GM12878 (cell line): ENCODE measurements around the gene PAXX. TPM values are rescaled to one million over a fixed set of nuclear protein-coding genes. Genes with fewer than 3 reads are reported as not detected.

Experiments
- ATAC-seq: fragments of 200-7000 bp; cut with Tn5 transposase; 3 replicates; pipeline ENCODE4 v1.9.1; 2020; ENCODE audit warnings: mild to moderate bottlenecking, moderate library complexity
- BruUV-seq: library from RNA; stranded (reverse); fragments of 400-500 nt; replicated peaks from 2 replicates; lab custom pipeline; 2021; lab: Mats Ljungman, UMichigan
- CTCF ChIA-PET: fragments of 300-600 bp; sonication (Branson Sonifier 250); formaldehyde crosslinking; extraction: SDS; loops from one replicate; lab custom pipeline; 2021; ENCODE audit warnings: inconsistent platforms; lab: Yijun Ruan, JAX
- POLR2A ChIA-PET: fragments of 350-600 bp; formaldehyde crosslinking; extraction: SDS; loops from one replicate; lab custom pipeline; 2021; ENCODE audit warnings: inconsistent platforms; lab: Charles Lee
- RAD21 ChIA-PET: fragments of 300-600 bp; sonication (Branson Sonifier 250); formaldehyde crosslinking; loops from one replicate; lab custom pipeline; 2023; ENCODE audit warnings: antibody characterized with exemption; ENCODE audit not compliant: unreplicated experiment; lab: Charles Lee
- SMC1A ChIA-PET: fragments of 300-600 bp; sonication (Branson Sonifier 250); formaldehyde crosslinking; loops from one replicate; lab custom pipeline; 2023; ENCODE audit not compliant: unreplicated experiment, uncharacterized antibody; lab: Charles Lee
- DNase-seq: peaks from one replicate; pipeline ENCODE4 v3.0.0-alpha.2; 2011; ENCODE audit warnings: low read depth, low spot score
- FAIRE-seq: peaks from 3 replicates; lab custom pipeline; 2011; peaks lifted over from hg19 to GRCh38; lab: Jason Lieb, UNC
- H2AFZ ChIP-seq: 2 replicates; pipeline ENCODE4 v1.6.0; 2011; ENCODE audit warnings: low read depth, low read length, control low read depth; ENCODE audit not compliant: control insufficient read depth
- H3K27ac ChIP-seq: 2 replicates; pipeline ENCODE4 v1.5.1; 2011; ENCODE audit warnings: control low read depth; ENCODE audit not compliant: control insufficient read depth, insufficient read depth
- H3K27me3 ChIP-seq, 2 experiments: replicated peaks in 1 of 2; 2 replicates each; pipeline versions ENCODE4 v1.6.0 to v1.6.1; 2011; ENCODE audit warnings: low read length in 1 of 2; ENCODE audit not compliant: control insufficient read depth in 2 of 2, insufficient read depth in 2 of 2
- H3K36me3 ChIP-seq, 2 experiments: 2 replicates each; pipeline ENCODE4 v1.5.1; 2011; ENCODE audit warnings: low read length in 1 of 2; ENCODE audit not compliant: control insufficient read depth in 2 of 2, insufficient read depth in 2 of 2
- H3K4me1 ChIP-seq: 2 replicates; pipeline ENCODE4 v1.6.1; 2011; ENCODE audit warnings: mild to moderate bottlenecking, low read length, moderate library complexity, mixed read lengths; ENCODE audit not compliant: control insufficient read depth, insufficient read depth
- H3K4me2 ChIP-seq: 2 replicates; pipeline ENCODE4 v1.6.0; 2011; ENCODE audit warnings: control low read depth; ENCODE audit not compliant: control insufficient read depth, insufficient read depth
- H3K4me3 ChIP-seq: fragments of 200-600 bp; sonication (generic); 2 replicates; pipeline ENCODE4 v1.5.1; 2016
- H3K79me2 ChIP-seq: 2 replicates; pipeline ENCODE4 v1.6.0; 2011; ENCODE audit warnings: low read length; ENCODE audit not compliant: control insufficient read depth, insufficient read depth
- H3K9ac ChIP-seq: 2 replicates; pipeline ENCODE4 v1.8.0; 2011; ENCODE audit warnings: low read length, control low read depth, mixed read lengths; ENCODE audit not compliant: control insufficient read depth, insufficient read depth
- H3K9me3 ChIP-seq: replicated peaks from 3 replicates; pipeline ENCODE4 v1.5.1; 2011; ENCODE audit warnings: mild to moderate bottlenecking, low read length; ENCODE audit not compliant: control insufficient read depth, insufficient read depth
- H4K20me1 ChIP-seq: 2 replicates; pipeline ENCODE4 v1.6.0; 2011; ENCODE audit not compliant: control insufficient read depth, insufficient read depth
- NR2F1 ChIP-seq: fragments of 450-650 bp; conservative IDR thresholded peaks from 2 replicates; pipeline ENCODE4 v1.6.1; 2017; ENCODE audit warnings: mild to moderate bottlenecking
- ZSCAN29 ChIP-seq: fragments of 450-650 bp; IDR thresholded peaks from 2 replicates; pipeline ENCODE4 v1.6.1; 2017; ENCODE audit warnings: mild to moderate bottlenecking, moderate library complexity
- WGBS: methylation state at CpG from one replicate; pipeline ENCODE4 v1.1.6; 2016; ENCODE audit warnings: low lambda C conversion rate; ENCODE audit not compliant: insufficient replicate concordance, insufficient coverage; ENCODE audit errors: missing lambda C conversion rate; 5-methylcytosine and 5-hydroxymethylcytosine counted together
- in situ Hi-C: fragments of 300-500 bp; cut with MboI; formaldehyde crosslinking; loops from 9 replicates; pipeline ENCODE4 v1.14.3; 2018; ENCODE audit warnings: mixed read lengths
- intact Hi-C: fragments of 100-400 bp; cut with micrococcal nuclease; formaldehyde crosslinking; loops from one replicate; pipeline ENCODE4 v1.14.2; 2022; ENCODE audit not compliant: unreplicated experiment
- polyA plus RNA-seq, 11 experiments: library from polyadenylated mRNA; depleted of rRNA in 4 of 11; unstranded in 6 of 11; stranded (reverse) in 5 of 11; fragments of >200 nt; fragmentation: Nextera tagmentation in 4 of 11; fragmentation: Illumina TruSeq in 1 of 11; extraction: Ambion mirVana in 4 of 11; extraction: Trizol in 1 of 11; gene quantifications; 1 replicate in 1 of 11; 2 replicates in 10 of 11; pipeline versions ENCODE4 v1.2.1 to v1.2.3, GENCODE V29; 2011 to 2016; ENCODE audit warnings: inconsistent platforms in 2 of 11, missing spikeins in 2 of 11, low read depth in 1 of 11
- total RNA-seq, 4 experiments: library from RNA; depleted of rRNA in 3 of 4; stranded (reverse); fragments of >200 nt in 3 of 4; fragmentation: Illumina TruSeq in 1 of 4; extraction: Trizol in 1 of 4; gene quantifications; 2 replicates each; pipeline versions ENCODE4 v1.2.1 to v1.2.3, GENCODE V29; 2013 to 2021
- TF ChIP-seq, protein P1 (sequence below): fragments of 150-350 bp; IDR thresholded peaks from 2 replicates; pipeline ENCODE4 v1.6.1; 2014; ENCODE audit warnings: mild to moderate bottlenecking, low read depth, low read length

The PAXX gene
- total and polyA plus RNA-seq, 10 of the 15 experiments (the other 5 are each of a cell fraction or from before 2014, with no cell fraction given), result 0.18 to 60.6 (median 29.5) TPM

DNA sequence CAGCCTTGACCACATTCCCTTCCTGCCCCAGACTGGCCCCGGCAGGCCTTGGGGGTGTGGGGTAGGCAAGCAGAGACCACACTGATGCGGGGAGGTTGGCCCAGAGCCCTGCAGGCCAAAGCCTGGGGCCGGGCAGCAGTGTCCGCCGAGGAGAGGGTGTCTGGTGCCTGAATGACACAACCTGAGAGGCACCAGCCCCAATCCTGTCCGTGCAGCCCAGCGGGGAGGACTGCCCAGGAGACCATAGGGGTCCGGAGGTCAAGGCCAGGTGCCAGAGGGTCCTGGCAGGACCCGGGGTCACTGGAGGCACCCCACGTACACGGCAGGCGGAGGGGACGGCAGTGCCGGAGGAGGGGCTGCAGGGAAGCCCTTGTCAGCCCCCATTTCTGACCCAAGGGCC, 20.5 kb upstream of the PAXX start:
- WGBS, result 15% methylated on average over 14 of the region's 14 CpGs
- in situ Hi-C loops (no loop called here), intact Hi-C loops (no loop called here)
- H3K79me2 ChIP-seq, result no peaks in the 10 kb centered on the region
- no peak for DNase-seq
- ChIA-PET SMC1A (no interaction called here), POLR2A (no interaction called here), CTCF (interaction anchor here (2.0 kb wide), 1 partner anchor 58 kb away, joined by 5 read pairs; no protein-coding TSS in a partner anchor), RAD21 (no interaction called here)
- H3K27ac ChIP-seq, result no peak overlapping the region
- no peaks in the 10 kb centered on the region for H3K36me3 ChIP-seq
- TF ChIP-seq ZSCAN29, result no peak
- H3K9me3 ChIP-seq, result no peaks in the 10 kb centered on the region
- H3K4me3 ChIP-seq, result no peak overlapping the region
- no peaks in the 10 kb centered on the region for H3K4me1 ChIP-seq
- FAIRE-seq, result no peak
- no peak overlapping the region for H2AFZ ChIP-seq
- no peak overlapping the region for H3K4me2 ChIP-seq
- no peaks in the 10 kb centered on the region; a peak in 1 of 4 replicates for H3K27me3 ChIP-seq
- H3K9ac ChIP-seq, result no peak overlapping the region
- BruUV-seq, result no TSS peak
- no peaks in the 10 kb centered on the region for H4K20me1 ChIP-seq
- no peak for ATAC-seq

DNA sequence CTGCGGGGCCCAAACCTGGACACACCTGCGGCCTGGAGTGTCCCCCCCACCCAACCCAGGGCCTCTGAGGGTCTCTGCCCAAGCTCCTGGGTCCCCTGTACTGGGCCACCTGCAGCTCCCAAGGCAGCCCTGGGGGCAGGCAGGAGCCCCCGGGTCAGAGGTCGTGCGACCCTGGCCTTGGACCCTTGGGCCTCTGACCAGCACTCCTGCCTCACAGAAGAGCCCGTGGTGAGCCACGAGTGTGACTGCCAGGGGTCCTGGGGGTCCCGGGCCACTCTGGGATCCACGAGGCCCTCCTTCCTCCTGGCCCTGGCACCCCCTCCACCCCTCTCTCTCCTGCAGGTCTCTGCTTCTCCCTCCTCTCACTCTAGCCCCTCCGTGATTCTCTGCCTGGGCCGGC, 19.9 kb upstream of the PAXX start:
- 49% methylated on average over 11 of the region's 11 CpGs for WGBS
- Histone ChIP-seq H3K9me3 (no peaks in the 10 kb centered on the region), H3K4me2 (no peak overlapping the region), H3K27me3 (no peaks in the 10 kb centered on the region; a peak in 1 of 4 replicates), H3K79me2 (no peaks in the 10 kb centered on the region), H2AFZ (no peak overlapping the region), H3K9ac (no peak overlapping the region), H3K36me3 (no peaks in the 10 kb centered on the region), H3K4me1 (no peaks in the 10 kb centered on the region), H4K20me1 (no peaks in the 10 kb centered on the region), H3K4me3 (no peak overlapping the region), H3K27ac (no peak overlapping the region)
- RAD21 ChIA-PET, result no interaction called here
- CTCF ChIA-PET, result interaction anchor here (2.0 kb wide), 1 partner anchor 57 kb away, joined by 5 read pairs; no protein-coding TSS in a partner anchor
- SMC1A ChIA-PET, result no interaction called here
- FAIRE-seq (no peak), ATAC-seq (no peak), DNase-seq (no peak)
- intact Hi-C loops (no loop called here), in situ Hi-C loops (no loop called here)
- BruUV-seq, result no TSS peak
- TF ChIP-seq, protein P1, sequence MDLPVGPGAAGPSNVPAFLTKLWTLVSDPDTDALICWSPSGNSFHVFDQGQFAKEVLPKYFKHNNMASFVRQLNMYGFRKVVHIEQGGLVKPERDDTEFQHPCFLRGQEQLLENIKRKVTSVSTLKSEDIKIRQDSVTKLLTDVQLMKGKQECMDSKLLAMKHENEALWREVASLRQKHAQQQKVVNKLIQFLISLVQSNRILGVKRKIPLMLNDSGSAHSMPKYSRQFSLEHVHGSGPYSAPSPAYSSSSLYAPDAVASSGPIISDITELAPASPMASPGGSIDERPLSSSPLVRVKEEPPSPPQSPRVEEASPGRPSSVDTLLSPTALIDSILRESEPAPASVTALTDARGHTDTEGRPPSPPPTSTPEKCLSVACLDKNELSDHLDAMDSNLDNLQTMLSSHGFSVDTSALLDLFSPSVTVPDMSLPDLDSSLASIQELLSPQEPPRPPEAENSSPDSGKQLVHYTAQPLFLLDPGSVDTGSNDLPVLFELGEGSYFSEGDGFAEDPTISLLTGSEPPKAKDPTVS, result no peak
- TF ChIP-seq NR2F1, result 0 out of 2 replicates have a peak, but pooled peaks have one; percentile 23
- POLR2A ChIA-PET, result no interaction called here
